Small intestine (tissue), 7 donors: Measurements from ENCODE around the gene DOCK1. TPM values are rescaled to one million over a fixed set of nuclear protein-coding genes. Genes with fewer than 3 reads are reported as not detected.
"Not testable (repeated sequence)": the region's sequence is repeated elsewhere in the genome, so short reads cannot be mapped to it uniquely, and the experiment has no call there.

Experiments used
- DNase-seq, 2 donors: peaks; one replicate each; pipeline versions ENCODE4 v3.0.0 to v3.0.0-alpha.2; 2013
- FAIRE-seq: peaks from 2 replicates; lab custom pipeline; 2012; peaks lifted over from hg19 to GRCh38; lab: Jason Lieb, UNC
- H3K27ac ChIP-seq, 3 donors: one replicate each; pipeline ENCODE4 v1.5.1; 2013; ENCODE audit warnings: low read length in 2 of 3, mild to moderate bottlenecking in 2 of 3, control low read depth in 1 of 3, inconsistent platforms in 1 of 3, low read depth in 1 of 3, moderate library complexity in 1 of 3
- H3K27me3 ChIP-seq, 3 donors: one replicate each; pipeline ENCODE4 v1.6.1; 2013; ENCODE audit warnings: low read length in 3 of 3, inconsistent platforms in 1 of 3; ENCODE audit not compliant: control insufficient read depth in 3 of 3, insufficient read depth in 3 of 3
- H3K36me3 ChIP-seq, 3 donors: one replicate each; pipeline ENCODE4 v1.6.1; 2013; ENCODE audit warnings: low read length in 3 of 3, inconsistent platforms in 1 of 3, low read depth in 1 of 3, mild to moderate bottlenecking in 1 of 3, moderate library complexity in 1 of 3; ENCODE audit not compliant: control insufficient read depth in 3 of 3, insufficient read depth in 2 of 3
- H3K4me1 ChIP-seq, 3 donors: one replicate each; pipeline ENCODE4 v1.6.1; 2013; ENCODE audit warnings: low read length in 2 of 3, inconsistent platforms in 1 of 3, low read depth in 1 of 3, mild to moderate bottlenecking in 1 of 3, moderate library complexity in 1 of 3; ENCODE audit not compliant: control insufficient read depth in 3 of 3, insufficient read depth in 2 of 3
- H3K4me3 ChIP-seq, 3 donors: one replicate each; pipeline ENCODE4 v1.5.1; 2013; ENCODE audit warnings: low read length in 3 of 3, control low read depth in 1 of 3, inconsistent platforms in 1 of 3, low read depth in 1 of 3, mild to moderate bottlenecking in 1 of 3, moderate library complexity in 1 of 3
- H3K9me3 ChIP-seq, 2 donors: one replicate each; pipeline ENCODE4 v1.6.1; 2013; ENCODE audit warnings: low read depth in 1 of 2, low read length in 1 of 2; ENCODE audit not compliant: control insufficient read depth in 2 of 2, insufficient read depth in 1 of 2
- WGBS, 3 donors: extraction: QIAGEN DNeasy Blood & Tissue Kit; methylation state at CpG; one replicate each; pipeline ENCODE4 v1.1.7; 2013; 5-methylcytosine and 5-hydroxymethylcytosine counted together
- polyA plus RNA-seq, 4 donors: library from polyadenylated mRNA; stranded (reverse) in 3 of 4; unstranded in 1 of 4; fragments of 200-250 nt in 3 of 4; fragments of 120-200 nt in 1 of 4; gene quantifications; one replicate each; pipeline versions ENCODE4 v1.2.1 to v1.2.3, GENCODE V29; 2013
- donor health status: healthy with polysubstance abuse.
- donor health status: control.
- donor health status: control.
- donor health status: Bipolar disorder and iron deficiency.
- donor health status: healthy.

Gene DOCK1
- polyA plus RNA-seq, 4 donors: 16.8 to 27.0 (median 22.1) TPM

DNA sequence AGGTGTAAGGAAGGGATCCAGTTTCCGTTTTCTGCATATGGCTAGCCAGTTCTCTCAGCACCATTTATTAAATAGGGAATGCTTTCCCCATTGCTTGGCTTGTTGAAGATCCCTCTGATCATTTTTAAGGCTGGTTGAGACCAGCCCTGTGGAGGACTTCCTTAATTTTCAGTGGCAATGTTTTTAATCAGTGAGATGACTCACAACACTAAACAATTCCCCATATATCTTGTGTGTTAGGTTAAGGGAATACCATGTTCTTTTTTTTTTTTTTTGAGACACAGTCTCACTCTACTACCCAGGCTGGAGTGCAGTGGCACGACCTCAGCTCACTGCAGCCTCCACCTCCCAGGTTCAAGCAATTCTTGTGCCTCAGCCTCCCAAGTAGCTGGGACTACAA lies 404.4 kb downstream of the DOCK1 start:
- H3K4me1 ChIP-seq, H3K4me3 ChIP-seq, H3K9me3 ChIP-seq, H3K36me3 ChIP-seq, FAIRE-seq, H3K27ac ChIP-seq, H3K27me3 ChIP-seq, DNase-seq: not testable (repeated sequence)
- WGBS, 3 donors: 79 to 94% (median 85%) methylated on average over 2 of the region's 2 CpGs

DNA sequence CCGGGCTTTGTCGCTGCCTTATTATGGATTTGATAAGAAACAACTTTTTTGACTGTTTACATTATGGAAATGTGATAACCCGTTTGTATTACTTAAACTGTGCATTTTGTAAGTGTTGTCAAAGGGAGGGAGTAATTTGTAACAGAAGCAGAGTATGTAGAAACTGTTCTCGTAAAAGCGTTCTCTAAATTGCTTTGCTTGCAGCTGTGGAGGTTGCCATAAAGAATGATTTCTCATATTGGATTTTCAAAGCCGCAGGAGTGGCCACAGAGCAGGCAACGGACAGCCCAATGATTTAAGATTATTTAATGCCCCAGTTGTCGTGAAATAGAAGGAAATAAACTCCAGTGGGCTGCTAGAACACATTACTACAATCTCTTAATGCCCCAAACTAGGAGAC lies 405.2 kb downstream of the DOCK1 start:
- DNase-seq: no peak
- no peak overlapping the region for H3K4me3 ChIP-seq
- 80 to 87% (median 87%) methylated on average over 8 of the region's 8 CpGs for WGBS, 3 donors

DNA sequence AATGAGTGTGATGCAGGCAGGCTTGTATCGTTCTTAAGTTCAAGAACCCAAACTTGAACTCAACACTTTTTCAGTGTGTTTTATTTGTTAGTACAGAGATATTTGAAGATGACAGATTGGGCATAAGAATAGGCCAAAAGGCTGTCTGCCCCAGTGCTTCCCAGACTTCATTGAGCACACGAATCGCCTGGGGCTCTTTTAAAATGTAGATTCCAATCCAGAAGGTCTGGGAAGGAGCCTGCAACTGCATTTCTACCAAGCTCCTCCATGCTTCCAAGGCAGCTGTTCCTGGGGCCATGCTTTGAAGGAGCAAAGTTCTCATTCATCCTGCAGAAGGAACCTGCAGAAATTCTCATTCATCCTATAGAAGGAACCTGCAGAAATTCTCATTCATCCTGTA lies 405.7 kb downstream of the DOCK1 start:
- no peaks in the 10 kb centered on the region for H3K27me3 ChIP-seq
- no peak for DNase-seq
- no peak overlapping the region for H3K4me3 ChIP-seq
- no peak overlapping the region for H3K27ac ChIP-seq
- no peak for FAIRE-seq
- peaks cover 0 to 7% (median 0%) of the 10 kb centered on the region in 3 donors for H3K36me3 ChIP-seq
- H3K4me1 ChIP-seq: no peaks in the 10 kb centered on the region
- 81 to 96% (median 85%) methylated on average over 3 of the region's 3 CpGs for WGBS, 3 donors
- H3K9me3 ChIP-seq: no peaks in the 10 kb centered on the region

More for the DNA sequence above, 405.2 kb downstream of the DOCK1 start:
- no peak overlapping the region for H3K27ac ChIP-seq
- H3K9me3 ChIP-seq: no peaks in the 10 kb centered on the region
- no peaks in the 10 kb centered on the region for H3K27me3 ChIP-seq
- no peak for FAIRE-seq
- H3K36me3 ChIP-seq: peaks cover 0 to 7% (median 0%) of the 10 kb centered on the region in 3 donors
- no peaks in the 10 kb centered on the region for H3K4me1 ChIP-seq

DNA sequence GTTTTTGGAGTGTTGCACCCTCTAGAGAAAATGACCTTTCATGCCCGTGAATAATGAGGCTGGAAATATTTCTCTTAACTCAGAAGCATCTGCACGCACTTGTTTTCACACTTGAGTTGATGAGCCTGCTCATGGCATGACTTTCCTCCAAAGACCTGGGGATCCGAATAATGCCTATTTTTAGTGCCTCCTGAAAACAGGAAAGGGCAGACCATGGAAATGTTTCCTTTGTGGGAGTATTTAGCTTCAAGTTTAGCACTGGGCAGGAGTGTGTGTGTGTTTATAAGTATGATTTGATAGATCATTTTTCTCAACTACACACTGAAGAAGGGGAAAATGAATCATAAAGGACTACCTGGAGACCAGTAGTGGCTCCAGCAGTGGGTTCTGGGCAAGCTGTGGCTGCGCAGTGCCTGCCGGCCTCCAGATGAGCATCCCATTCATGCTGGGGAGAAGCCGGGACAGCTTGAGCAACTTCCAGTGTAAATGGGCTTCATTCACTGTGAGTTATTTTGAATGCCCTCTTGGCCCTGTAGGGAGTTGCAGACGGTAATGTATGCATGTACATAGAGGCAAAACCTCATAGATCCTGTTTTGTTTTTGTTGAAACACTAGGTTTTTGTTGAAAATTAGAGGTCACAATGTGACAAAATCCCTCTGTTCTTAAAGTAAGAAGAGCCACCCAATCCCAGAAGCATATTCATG lies 408.9 kb downstream of the DOCK1 start:
- no peak for DNase-seq
- Histone ChIP-seq H3K27ac (no peak overlapping the region), H3K9me3 (no peaks in the 10 kb centered on the region), H3K27me3 (no peaks in the 10 kb centered on the region), H3K4me3 (no peak overlapping the region), H3K36me3 (peaks cover 0 to 3% (median 0%) of the 10 kb centered on the region in 3 donors), H3K4me1 (no peaks in the 10 kb centered on the region)
- WGBS, 3 donors: 81 to 95% (median 88%) methylated on average over 7 of the region's 7 CpGs
- no peak for FAIRE-seq

DNA sequence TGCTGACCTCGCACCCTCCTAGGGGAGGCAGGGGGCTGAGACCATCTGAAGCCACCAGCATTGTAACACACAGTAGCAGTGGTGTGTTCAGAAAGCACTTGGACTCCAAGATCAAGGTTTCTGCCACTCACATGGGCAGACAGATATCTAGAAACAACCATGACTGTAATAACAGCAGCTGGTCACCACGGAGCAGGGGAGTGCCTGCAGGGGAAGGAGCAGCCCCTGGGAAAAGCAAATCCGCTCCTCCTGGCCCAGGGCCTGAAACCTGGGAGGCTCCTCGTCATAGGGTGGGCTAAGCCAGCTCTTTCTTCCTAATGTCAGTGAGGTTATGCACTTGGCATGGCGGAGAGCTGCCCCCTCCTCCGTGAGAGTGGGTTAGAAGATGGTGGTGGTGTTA lies 409.6 kb downstream of the DOCK1 start:
- peaks cover 0 to 5% (median 0%) of the 10 kb centered on the region in 3 donors for H3K36me3 ChIP-seq
- WGBS, 3 donors: 72 to 79% (median 77%) methylated on average over 6 of the region's 6 CpGs
- no peaks in the 10 kb centered on the region for H3K4me1 ChIP-seq
- H3K27ac ChIP-seq: no peak overlapping the region
- DNase-seq (no peak), FAIRE-seq (no peak)
- no peaks in the 10 kb centered on the region for H3K9me3 ChIP-seq
- H3K27me3 ChIP-seq: no peaks in the 10 kb centered on the region
- no peak overlapping the region for H3K4me3 ChIP-seq

DNA sequence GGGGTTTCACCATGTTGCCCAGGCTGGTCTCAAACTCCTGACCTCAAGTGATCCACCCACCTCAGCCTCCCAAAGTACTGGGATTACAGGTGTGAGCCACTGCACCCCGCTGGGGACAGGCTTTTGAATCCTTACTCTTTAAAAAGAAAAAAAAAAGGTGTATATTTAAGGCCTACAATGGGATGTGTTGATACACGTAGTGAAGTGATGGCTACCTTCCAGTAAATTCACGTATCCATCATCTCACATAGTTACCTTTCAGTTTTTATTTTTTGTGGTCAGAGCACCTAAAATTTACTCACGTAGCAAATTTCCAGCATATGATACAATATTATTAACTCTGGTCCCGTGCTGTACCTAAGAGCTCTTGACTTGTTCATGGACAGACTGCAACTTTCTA lies 410.7 kb downstream of the DOCK1 start:
- DNase-seq (no peak), FAIRE-seq (no peak)
- no peak overlapping the region for H3K27ac ChIP-seq
- WGBS, 3 donors: 83 to 91% (median 89%) methylated on average over 5 of the region's 5 CpGs
- no peaks in the 10 kb centered on the region for H3K27me3 ChIP-seq
- H3K4me1 ChIP-seq: no peaks in the 10 kb centered on the region
- H3K36me3 ChIP-seq: peaks cover 0 to 6% (median 0%) of the 10 kb centered on the region in 3 donors
- no peaks in the 10 kb centered on the region for H3K9me3 ChIP-seq
- H3K4me3 ChIP-seq: no peak overlapping the region

DNA sequence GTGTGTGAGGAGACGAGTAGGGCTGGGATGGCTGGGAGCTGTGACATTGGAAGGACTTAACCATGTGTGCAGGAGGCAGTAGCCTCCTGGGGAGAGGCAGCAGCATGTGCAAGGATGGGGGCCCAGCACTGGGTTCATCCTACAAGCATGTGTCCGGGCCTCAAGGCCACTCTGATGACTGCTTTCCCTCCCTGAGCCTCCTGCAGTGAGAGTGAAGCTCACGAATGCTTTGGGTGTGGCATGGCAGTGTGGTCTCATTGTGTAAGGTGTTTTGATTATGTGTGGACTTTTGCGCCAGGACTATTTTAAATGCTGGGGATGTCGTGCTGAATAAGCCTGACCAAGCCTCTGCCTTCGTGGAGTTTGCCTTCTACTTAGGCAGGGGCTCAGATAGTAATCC lies 413.2 kb downstream of the DOCK1 start:
- 79 to 83% (median 80%) methylated on average over 6 of the region's 6 CpGs for WGBS, 3 donors
- Histone ChIP-seq H3K4me3 (no peak overlapping the region), H3K4me1 (no peaks in the 10 kb centered on the region), H3K27ac (no peak overlapping the region), H3K27me3 (no peaks in the 10 kb centered on the region), H3K9me3 (no peaks in the 10 kb centered on the region), H3K36me3 (peaks cover 0 to 8% (median 0%) of the 10 kb centered on the region in 3 donors)
- FAIRE-seq (no peak), DNase-seq (peak in 1 of 2 donors; percentile 53)

DNA sequence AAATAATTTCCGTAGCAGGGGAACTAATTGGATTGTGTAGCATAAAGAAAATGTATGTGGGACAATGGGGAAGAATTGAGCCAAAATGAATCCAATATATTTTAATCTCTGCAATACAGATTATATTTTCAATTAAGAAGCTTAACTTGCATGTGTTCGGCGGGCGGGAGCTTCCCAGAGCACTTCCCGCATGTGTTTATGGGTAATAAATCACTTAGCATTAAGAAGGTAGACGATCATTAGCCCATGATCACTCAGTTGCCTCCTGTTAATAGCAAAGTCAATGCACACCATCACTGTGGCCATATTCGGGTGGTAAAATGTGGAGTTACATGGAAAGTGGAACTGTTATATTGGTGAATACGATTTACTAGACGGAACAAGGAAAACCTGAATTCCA lies 414.0 kb downstream of the DOCK1 start:
- peaks cover 0 to 8% (median 0%) of the 10 kb centered on the region in 3 donors for H3K36me3 ChIP-seq
- DNase-seq (no peak), FAIRE-seq (no peak)
- 91 to 94% (median 93%) methylated on average over 9 of the region's 9 CpGs for WGBS, 3 donors
- H3K4me3 ChIP-seq: no peak overlapping the region
- no peak overlapping the region for H3K27ac ChIP-seq
- no peaks in the 10 kb centered on the region for H3K9me3 ChIP-seq
- H3K27me3 ChIP-seq: no peaks in the 10 kb centered on the region
- H3K4me1 ChIP-seq: no peaks in the 10 kb centered on the region

DNA sequence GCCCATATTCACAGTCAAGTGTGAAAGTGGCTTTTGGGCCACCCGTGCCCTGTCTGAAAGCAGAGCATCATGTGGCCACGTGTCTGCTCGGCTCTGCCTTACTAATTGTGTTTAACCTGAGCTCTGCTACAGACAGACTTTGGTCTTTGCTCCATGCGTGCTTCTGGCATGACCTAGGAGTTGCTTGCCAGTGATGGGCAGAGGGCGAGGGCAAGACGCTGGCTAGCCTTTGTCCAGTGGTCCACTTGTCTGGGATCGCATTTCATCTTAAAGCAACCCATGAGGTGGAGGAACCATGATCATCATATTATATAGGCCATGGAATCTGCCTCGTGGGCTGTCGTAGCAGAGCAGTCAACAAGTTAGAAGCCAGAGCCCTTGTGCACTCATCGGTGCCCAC lies 414.5 kb downstream of the DOCK1 start:
- H3K4me3 ChIP-seq: no peak overlapping the region
- H3K4me1 ChIP-seq: no peaks in the 10 kb centered on the region
- H3K36me3 ChIP-seq: peaks cover 0 to 8% (median 0%) of the 10 kb centered on the region in 3 donors
- no peaks in the 10 kb centered on the region for H3K27me3 ChIP-seq
- no peak overlapping the region for H3K27ac ChIP-seq
- DNase-seq (no peak), FAIRE-seq (no peak)
- H3K9me3 ChIP-seq: no peaks in the 10 kb centered on the region
- WGBS, 3 donors: 89 to 92% (median 91%) methylated on average over 10 of the region's 10 CpGs
